Measurements from ENCODE around the gene WIPF3. TPM values are rescaled to one million over a fixed set of nuclear protein-coding genes. Genes with fewer than 3 reads are reported as not detected.

The WIPF3 gene
- total RNA-seq, 1 experiment from 2014 or later, result 11.6 TPM

GRCh38 chr7:29859524-29860185 lies 53.3 kb downstream of the WIPF3 start:
- Histone ChIP-seq H4K91ac (ENCODE audit: insufficient read length, low read depth, low read length) (no peak overlapping the region), H3K23ac (ENCODE audit: insufficient read length, low read depth, low read length) (no peak overlapping the region), H3T11ph (ENCODE audit: low read length) (no peak overlapping the region), H3K9ac (ENCODE audit: extremely low read depth, insufficient read length, low read length) (no peak overlapping the region), H3K18ac (ENCODE audit: insufficient read length, low read depth, low read length) (no peak overlapping the region), H2BK120ac (ENCODE audit: low read depth, low read length, poor library complexity, severe bottlenecking) (no peak overlapping the region), H3K27ac (ENCODE audit: insufficient read length, low read depth, low read length) (no peak overlapping the region), H3K4me1 (ENCODE audit: insufficient read depth, low read length) (no peaks in the 10 kb centered on the region; the same call in 1 of the 2 replicates), H3K14ac (ENCODE audit: insufficient read depth, low read length) (no peak overlapping the region), H2AK5ac (ENCODE audit: insufficient read length, low read length) (no peak overlapping the region), H2BK20ac (ENCODE audit: low read depth, low read length, poor library complexity, severe bottlenecking) (no peak overlapping the region), H4K20me1 (ENCODE audit: control insufficient read depth, insufficient read depth, insufficient read length) (no peaks in the 10 kb centered on the region), H3K56ac (ENCODE audit: insufficient read length, low read depth, low read length) (no peak overlapping the region), H3K79me2 (ENCODE audit: insufficient read depth, low read length) (no peaks in the 10 kb centered on the region), H3K4me2 (ENCODE audit: insufficient read depth, insufficient read length, low read length) (no peak overlapping the region), H2AFZ (ENCODE audit: low read length) (no peak overlapping the region), H4K8ac (replicated peaks; ENCODE audit: insufficient read length, low read depth, low read length) (no peak overlapping the region), H2BK15ac (ENCODE audit: low read depth, low read length) (no peak overlapping the region), H3K23me2 (ENCODE audit: insufficient read length, low read depth, low read length, poor library complexity, severe bottlenecking) (no peaks in the 10 kb centered on the region), H2BK5ac (ENCODE audit: insufficient read length, low read length) (no peak overlapping the region), H4K5ac (ENCODE audit: insufficient read length, low read depth, low read length) (no peak overlapping the region), H2BK12ac (ENCODE audit: insufficient read length, low read depth, low read length) (no peak overlapping the region), H3K79me1 (ENCODE audit: insufficient read depth, low read depth, low read length, poor library complexity, severe bottlenecking) (no peaks in the 10 kb centered on the region), H3K27me3 (ENCODE audit: insufficient read depth, low read length) (no peaks in the 10 kb centered on the region), H3K4ac (ENCODE audit: low read depth, low read length) (no peak overlapping the region), H3K9me3 (ENCODE audit: control insufficient read depth, low read depth, low read length) (no peaks in the 10 kb centered on the region)
- WGBS (ENCODE audit: extremely low coverage, insufficient read length, low lambda C conversion rate), result no CpG with 5 or more reads among the region's 4 CpGs
- H3K4me1 Mint-ChIP-seq, result peaks cover 22% of the 10 kb centered on the region in 2 experiments
- no peak for TF ChIP-seq CTCF (conservative IDR thresholded peaks at IDR 0.05)
- H3K27me3 Mint-ChIP-seq (ENCODE audit: low read depth), result no peaks in the 10 kb centered on the region
- DNase-seq, result no peak
- no peaks in the 10 kb centered on the region for H3K9me3 Mint-ChIP-seq
- H3K4me3 Mint-ChIP-seq, result no peak overlapping the region
- H3K27ac Mint-ChIP-seq, result no peak overlapping the region
- no peaks in the 10 kb centered on the region for H3K36me3 Mint-ChIP-seq (ENCODE audit: insufficient read depth in 1 of 3, low read depth in 3 of 3)

Data from H9 (cell line).